SKM-1 treated with dmso at 0.1 percent for 144 hours (cell line): ENCODE measurements around the gene ZNF19.
"Not testable (repeated sequence)": the region's sequence is repeated elsewhere in the genome, so short reads cannot be mapped to it uniquely, and the experiment has no call there.

Experiments used
- DNase-seq: peaks from one replicate; lab custom pipeline; 2025; ENCODE audit not compliant: unreplicated experiment; lab: John Stamatoyannopoulos, UW

The ZNF19 gene

GRCh38 chr16:71489122-71489521, at the start of gene ZNF19:
TSS of gene ZNF19 (minus strand) at chr16:71489324. CDS start at chr16:71482114, 7,210 bp downstream.
- no peak for DNase-seq

- peak; percentile 18 for DNase-seq
Measured at GRCh38 chr16:71537643-71538042, 48.5 kb upstream of the ZNF19 start.

DNA sequence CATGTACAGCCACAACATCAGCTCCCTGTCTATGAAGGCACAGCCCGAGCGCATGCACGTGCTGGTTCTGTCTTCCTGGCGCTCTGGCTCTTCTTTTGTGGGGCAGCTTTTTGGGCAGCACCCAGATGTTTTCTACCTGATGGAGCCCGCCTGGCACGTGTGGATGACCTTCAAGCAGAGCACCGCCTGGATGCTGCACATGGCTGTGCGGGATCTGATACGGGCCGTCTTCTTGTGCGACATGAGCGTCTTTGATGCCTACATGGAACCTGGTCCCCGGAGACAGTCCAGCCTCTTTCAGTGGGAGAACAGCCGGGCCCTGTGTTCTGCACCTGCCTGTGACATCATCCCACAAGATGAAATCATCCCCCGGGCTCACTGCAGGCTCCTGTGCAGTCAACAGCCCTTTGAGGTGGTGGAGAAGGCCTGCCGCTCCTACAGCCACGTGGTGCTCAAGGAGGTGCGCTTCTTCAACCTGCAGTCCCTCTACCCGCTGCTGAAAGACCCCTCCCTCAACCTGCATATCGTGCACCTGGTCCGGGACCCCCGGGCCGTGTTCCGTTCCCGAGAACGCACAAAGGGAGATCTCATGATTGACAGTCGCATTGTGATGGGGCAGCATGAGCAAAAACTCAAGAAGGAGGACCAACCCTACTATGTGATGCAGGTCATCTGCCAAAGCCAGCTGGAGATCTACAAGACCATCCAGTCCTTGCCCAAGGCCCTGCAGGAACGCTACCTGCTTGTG, 47.8 kb upstream of the ZNF19 start:
- no peak for DNase-seq

DNA sequence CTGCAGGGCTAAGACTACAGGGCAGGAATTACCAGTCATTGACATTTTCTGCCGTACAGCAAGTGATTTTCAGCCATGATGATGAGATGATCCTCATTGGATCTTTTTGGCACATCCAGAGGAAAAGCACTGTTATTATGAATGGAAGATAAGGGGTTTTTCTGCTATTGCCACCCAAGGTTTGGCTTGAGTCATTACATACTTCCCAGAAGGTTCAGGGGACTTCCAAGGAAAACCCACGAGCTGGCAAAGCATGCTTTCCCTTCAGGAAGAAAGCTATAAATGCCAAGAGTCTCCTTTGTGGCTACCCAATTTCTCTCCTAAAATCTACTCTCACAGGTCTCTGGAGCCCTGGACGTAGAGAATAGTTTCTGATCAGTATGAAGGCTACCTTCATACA, 43.2 kb upstream of the ZNF19 start:
- no peak for DNase-seq

DNA sequence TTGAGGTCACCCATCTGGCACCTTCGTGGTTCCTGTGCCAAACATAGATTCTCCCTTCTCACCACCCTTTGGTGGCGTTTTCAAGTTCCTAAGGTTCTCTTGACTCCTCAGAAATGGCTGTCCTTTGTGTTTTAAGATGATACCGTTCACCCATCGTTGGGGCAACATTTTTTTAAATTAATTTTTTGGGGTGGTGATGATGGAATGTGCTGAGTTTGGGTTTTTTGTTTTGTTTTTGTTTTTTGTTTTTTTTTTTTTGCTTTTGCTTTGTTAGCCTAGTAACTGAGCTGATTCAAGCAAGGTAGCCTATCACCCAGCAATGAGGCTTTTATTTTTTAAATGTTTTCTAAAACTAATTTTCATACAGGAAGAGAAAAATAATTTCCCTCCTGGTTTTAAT, 39.7 kb upstream of the ZNF19 start:
- DNase-seq, result no peak

DNA sequence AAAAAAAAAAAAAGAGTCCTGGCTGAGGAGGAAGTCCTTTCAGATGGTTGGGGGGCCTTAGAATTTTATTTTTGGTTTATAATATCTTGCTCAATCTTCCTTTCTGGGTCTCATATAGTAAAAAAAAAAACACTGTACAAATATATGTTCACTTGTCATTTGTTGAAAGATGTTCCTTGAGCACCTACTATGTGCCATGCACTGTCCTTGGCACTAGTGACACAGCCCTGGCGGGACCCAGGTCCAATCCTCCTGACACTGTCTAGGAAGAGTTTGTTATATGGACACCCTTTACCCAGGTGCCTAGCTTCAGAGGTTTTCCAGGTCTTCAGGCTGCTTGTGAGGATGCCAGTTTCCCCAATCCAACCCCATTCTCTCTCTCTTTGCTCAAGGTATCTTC, 39.1 kb upstream of the ZNF19 start:
- DNase-seq, result no peak

- peak; percentile 21 for DNase-seq
Measured at GRCh38 chr16:71526111-71526631, 37.0 kb upstream of the ZNF19 start, which contains the start of gene CHST4. TSS of gene CHST4 (plus strand) at chr16:71526426. CDS start at chr16:71536678, 10,252 bp downstream.

DNA sequence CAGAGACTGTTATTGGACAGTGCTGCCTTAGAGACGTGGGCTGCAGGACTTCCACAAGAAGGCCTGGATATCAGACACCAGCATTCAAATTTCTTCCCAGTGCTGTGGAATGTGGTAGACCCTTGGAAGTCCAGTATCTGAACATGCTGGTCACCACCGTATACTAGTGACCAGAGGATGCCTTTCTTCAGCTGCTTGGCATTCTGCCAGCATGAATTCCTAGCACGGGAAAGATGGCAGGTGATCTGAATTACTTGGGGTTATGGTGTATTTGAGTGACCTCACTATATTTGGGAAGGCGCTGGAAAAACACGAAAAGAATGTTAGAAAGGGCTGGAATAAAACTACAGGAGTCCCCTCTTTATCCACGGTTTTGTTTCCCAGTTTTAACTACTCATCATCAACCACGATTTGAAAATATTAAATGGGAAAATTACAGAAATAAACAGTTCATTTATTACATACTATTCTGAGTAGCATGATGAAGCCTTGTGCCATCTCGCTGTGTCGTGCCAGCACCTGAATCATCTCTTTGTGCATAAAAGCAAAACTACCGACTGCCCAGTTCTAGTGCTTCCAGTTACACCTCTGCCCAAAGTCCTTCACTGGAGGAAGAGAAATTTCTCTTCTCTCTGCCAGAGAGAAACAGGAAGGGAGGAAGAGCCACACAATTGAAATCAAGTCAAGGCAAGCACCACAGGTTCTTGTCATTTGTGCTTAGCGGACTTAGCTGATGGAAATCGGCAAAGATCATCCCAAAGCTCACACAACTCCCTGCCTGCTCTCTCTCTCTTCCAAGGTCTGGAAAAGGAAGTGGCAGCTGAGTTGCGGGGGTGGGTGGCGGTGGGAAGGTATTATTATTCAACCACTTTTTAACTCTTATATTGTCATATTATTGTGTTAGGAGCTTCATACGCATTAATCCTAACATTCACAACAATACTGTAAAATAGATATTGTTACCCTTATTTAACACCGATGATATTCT, 35.7 kb upstream of the ZNF19 start:
- no peak for DNase-seq

DNA sequence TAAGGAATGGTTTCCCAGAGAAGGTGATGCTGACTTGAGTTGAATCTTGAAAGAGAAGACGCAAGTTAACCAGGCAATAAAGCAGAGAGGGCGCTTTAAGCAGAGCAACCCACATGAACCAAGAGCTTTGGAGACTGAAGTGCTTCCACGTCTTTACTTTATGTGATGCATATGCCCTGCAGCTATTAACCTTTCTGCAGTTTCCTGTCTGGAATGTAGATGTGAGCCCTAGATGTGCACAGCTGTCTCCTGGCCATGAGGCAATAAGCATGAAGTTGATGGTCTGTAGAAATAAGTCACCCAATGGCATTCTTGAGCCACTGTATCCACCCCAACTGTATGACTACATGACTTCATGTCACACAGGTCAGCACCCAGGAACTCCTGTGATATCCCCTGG, 31.4 kb upstream of the ZNF19 start:
- DNase-seq, result no peak

- DNase-seq, result no peak
Measured at GRCh38 chr16:71515026-71515425, 25.9 kb upstream of the ZNF19 start.

GRCh38 chr16:71514476-71514875, 25.4 kb upstream of the ZNF19 start:
- no peak for DNase-seq

GRCh38 chr16:71513302-71513701, 24.2 kb upstream of the ZNF19 start:
- no peak for DNase-seq

GRCh38 chr16:71507061-71507460, 17.9 kb upstream of the ZNF19 start:
- DNase-seq, result no peak

DNA sequence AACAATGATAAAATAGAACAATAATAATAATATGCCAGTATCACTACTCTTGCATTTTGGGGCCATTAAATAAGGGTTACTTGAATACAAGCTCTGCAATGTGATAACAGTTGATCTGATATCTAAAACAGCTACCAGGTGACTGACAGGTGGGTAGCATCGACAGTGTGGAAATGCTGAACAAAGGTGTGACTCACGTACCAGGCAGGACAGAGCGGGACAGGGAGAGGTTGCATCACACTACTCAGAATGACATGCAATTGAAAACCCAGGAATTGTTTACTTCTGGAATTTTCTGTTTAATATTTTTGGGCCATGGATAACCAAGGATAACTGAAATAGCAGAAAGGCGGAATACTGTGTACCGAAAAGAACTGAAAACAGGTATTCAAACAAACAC, 15.8 kb upstream of the ZNF19 start:
- DNase-seq, result no peak

DNA sequence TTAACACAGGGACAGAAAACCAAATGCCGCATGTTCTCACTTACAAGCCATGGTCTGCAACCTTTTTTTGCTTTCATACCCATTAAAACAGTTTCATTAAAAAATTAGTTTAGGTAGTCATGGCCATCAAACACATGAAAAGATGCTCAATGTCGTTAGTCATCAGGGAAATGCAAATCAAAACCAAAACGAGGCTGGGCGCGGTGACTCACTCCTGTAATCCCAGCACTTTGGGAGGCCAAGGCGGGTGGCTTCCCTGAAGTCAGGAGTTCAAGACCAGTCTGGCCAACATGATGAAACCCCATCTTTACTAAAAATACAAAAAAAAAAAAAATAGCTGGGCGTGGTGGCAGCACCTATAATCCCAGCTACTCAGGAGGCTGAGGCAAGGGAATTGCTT, 14.9 kb upstream of the ZNF19 start:
- DNase-seq, result not testable (repeated sequence)

DNA sequence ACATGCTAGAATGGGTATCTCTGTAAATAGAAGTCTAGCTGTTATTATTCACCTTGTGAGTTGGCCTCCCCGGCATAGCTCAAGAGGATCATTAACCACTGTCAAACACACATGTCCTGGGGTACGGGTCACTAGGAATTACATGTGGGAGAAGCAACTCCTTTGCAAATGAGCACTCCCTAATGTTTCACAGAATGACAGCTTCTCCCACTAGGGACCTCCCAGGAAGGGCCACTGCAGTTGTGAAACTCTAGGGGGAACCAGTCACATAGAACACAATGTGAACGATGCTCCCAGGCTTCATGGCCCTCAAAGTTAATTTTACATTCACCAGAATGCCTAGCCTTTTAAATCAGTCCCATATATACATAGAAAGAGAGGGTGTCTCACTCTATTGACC, 12.4 kb upstream of the ZNF19 start:
- no peak for DNase-seq

DNA sequence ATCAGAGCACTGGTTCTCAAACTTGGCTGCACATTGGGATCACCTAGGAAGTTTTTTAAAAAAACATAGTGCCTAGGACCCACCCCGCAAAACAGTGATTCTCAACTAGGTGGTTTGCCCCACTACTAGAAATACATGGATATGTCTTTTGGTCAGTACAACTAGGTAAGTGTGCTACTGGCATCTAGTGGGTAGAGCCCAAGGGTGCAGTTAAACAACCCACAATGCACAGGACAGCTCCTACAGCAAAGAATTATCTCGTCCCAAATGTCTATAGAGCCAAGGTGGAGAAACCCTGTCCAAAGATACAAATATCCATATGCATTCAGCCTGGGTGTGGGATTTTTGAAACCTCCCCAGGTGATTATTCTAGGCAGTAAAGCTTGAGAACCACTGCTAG, 11.8 kb upstream of the ZNF19 start:
- DNase-seq, result no peak

DNA sequence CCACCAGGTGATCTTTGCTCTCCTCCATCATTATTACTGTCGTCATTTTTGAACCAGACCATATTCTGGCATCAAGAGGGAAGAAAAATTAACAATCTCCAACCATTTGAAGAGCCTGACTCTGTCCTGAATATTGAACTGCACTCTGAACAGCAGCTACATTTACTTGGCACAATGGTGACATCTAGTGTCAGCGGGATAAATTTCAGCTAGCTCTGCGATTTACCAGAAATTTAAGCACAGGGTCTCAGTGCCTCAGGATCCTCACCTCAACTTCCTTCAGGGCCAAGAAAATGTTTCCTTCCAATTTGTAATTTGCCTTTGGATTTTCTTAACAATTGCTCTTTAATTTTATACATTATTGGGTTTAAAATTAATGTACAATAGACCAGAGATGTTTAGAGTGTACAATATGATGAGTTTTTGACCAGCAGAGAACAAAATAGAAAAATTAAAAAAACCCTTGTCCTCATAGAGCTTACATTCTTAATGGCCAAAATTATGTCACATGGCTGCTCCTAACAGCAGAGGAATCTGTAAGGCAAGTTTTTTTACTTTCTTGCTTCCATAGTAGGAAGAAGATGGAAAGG, 10.7 kb upstream of the ZNF19 start:
- DNase-seq, result peak; percentile 22

DNA sequence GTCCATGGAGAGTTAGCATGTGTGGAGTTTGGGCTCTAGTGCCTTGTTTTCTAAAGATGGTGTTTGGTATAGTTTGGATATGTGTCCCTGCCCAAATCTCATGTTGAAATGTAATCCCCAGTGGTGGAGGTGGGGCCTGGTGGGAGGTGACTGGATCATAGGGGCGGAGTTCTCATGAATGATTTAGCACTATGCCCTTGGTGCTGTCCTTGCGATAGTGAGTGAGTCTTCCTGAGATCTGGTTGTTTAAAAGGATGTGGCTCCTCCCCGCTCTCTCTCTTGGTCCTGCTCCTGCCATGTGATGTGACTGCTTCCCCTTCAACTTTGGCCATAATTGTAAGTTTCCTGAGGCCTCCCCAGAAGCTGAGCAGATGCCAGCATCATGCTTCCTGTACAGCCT, 8.9 kb upstream of the ZNF19 start:
- DNase-seq, result no peak

- no peak for DNase-seq
Measured at GRCh38 chr16:71493213-71493612, 4.1 kb upstream of the ZNF19 start.

- DNase-seq, result no peak
Measured at GRCh38 chr16:71492786-71493185, 3.7 kb upstream of the ZNF19 start.
